HepG2 (cell line): ENCODE measurements around the gene XAB2. TPM values are rescaled to one million over a fixed set of nuclear protein-coding genes. Genes with fewer than 3 reads are reported as not detected.
A peak's percentile ranks its signal among the peaks of the same experiment; 100 is the strongest.

Experiments used
- AGO2 ChIP-seq: fragments of 200-400 bp; formaldehyde crosslinking; optimal IDR thresholded peaks from 2 replicates; pipeline ENCODE3; 2017; ENCODE audit warnings: mild to moderate bottlenecking, low read depth, low read length, moderate library complexity
- DMTF1 ChIP-seq: sonication (generic); formaldehyde crosslinking; IDR thresholded peaks from 2 replicates; pipeline ENCODE4 v1.4.0; 2020; ENCODE audit warnings: mild to moderate bottlenecking, missing genetic modification reagents
- EED ChIP-seq: sonication (generic); formaldehyde crosslinking; IDR thresholded peaks from 2 replicates; pipeline ENCODE4 v1.5.0; 2020; ENCODE audit warnings: mild to moderate bottlenecking, missing genetic modification reagents
- ELF3 ChIP-seq: IDR thresholded peaks from 2 replicates; pipeline ENCODE4 v1.6.1; 2016; ENCODE audit warnings: missing genetic modification reagents, missing compliant biosample characterization
- HDAC6 ChIP-seq: fragments of 200-600 bp; sonication (generic); IDR thresholded peaks from 2 replicates; pipeline ENCODE4 v1.7.0; 2017; ENCODE audit warnings: mild to moderate bottlenecking, antibody characterized with exemption, low read length, low read depth
- HNF1B ChIP-seq: sonication (generic); formaldehyde crosslinking; IDR thresholded peaks from 2 replicates; pipeline ENCODE4 v1.5.1; 2020; ENCODE audit warnings: mild to moderate bottlenecking, moderate library complexity, missing genetic modification reagents
- NFATC3 ChIP-seq: sonication (generic); formaldehyde crosslinking; IDR thresholded peaks from 2 replicates; pipeline ENCODE4 v1.5.1; 2020; ENCODE audit warnings: mild to moderate bottlenecking, missing genetic modification reagents
- RARA ChIP-seq: IDR thresholded peaks from 2 replicates; pipeline ENCODE4 v1.6.1; 2016; ENCODE audit warnings: missing genetic modification reagents, missing compliant biosample characterization
- RFX5 ChIP-seq: IDR thresholded peaks from 2 replicates; pipeline ENCODE4 v1.6.1; 2011; ENCODE audit warnings: low read depth, low read length, improper control_type of control experiment
- ZBTB40 ChIP-seq, 2 experiments: fragments of 450-650 bp in 1 of 2; sonication (generic) in 1 of 2; formaldehyde crosslinking in 1 of 2; IDR thresholded peaks; 2 replicates each; pipeline versions ENCODE4 v1.6.1 to v1.8.0; 2016 to 2022; ENCODE audit warnings: antibody characterized with exemption in 1 of 2, mild to moderate bottlenecking in 1 of 2, missing genetic modification reagents in 1 of 2
- ZFP41 ChIP-seq: sonication (generic); formaldehyde crosslinking; IDR thresholded peaks from 2 replicates; pipeline ENCODE4 v1.4.0; 2020; ENCODE audit warnings: mild to moderate bottlenecking, missing genetic modification reagents, borderline replicate concordance
- ZNF20 ChIP-seq: sonication (generic); formaldehyde crosslinking; IDR thresholded peaks from 2 replicates; pipeline ENCODE4 v1.4.0; 2020; ENCODE audit warnings: mild to moderate bottlenecking, moderate library complexity, missing genetic modification reagents
- ZNF589 ChIP-seq: sonication (generic); formaldehyde crosslinking; conservative IDR thresholded peaks from 2 replicates; pipeline ENCODE4 v1.8.0; 2022; ENCODE audit warnings: mild to moderate bottlenecking, moderate library complexity, missing genetic modification reagents
- polyA plus RNA-seq, 8 experiments: library from polyadenylated mRNA; depleted of rRNA in 3 of 8; stranded (reverse) in 7 of 8; unstranded in 1 of 8; fragments of >200 nt; fragmentation: Illumina TruSeq in 4 of 8; extraction: Trizol in 4 of 8; gene quantifications; 2 replicates each; pipeline versions ENCODE4 v1.2.1 to v1.2.3, GENCODE V29; 2011 to 2016; ENCODE audit warnings: low read depth in 4 of 8, missing spikeins in 1 of 8, mixed read lengths in 1 of 8; ENCODE audit not compliant: insufficient read depth in 1 of 8
- total RNA-seq, 5 experiments: library from RNA; depleted of rRNA; stranded (reverse); fragments of >200 nt; fragmentation: Illumina TruSeq; extraction: Trizol; gene quantifications; 2 replicates each; pipeline ENCODE4 v1.2.3, GENCODE V29; 2016; ENCODE audit warnings: low read depth in 1 of 5

The XAB2 gene
- total and polyA plus RNA-seq, 2 of the 13 experiments (the other 11 are each of a cell fraction or from before 2014, with no cell fraction given) = 6.2 to 23.9 TPM

GRCh38 chr19:7636691-7637373, 7.5 kb upstream of the XAB2 start, which contains the start of gene STXBP2 (continued):
- TF ChIP-seq HDAC6 (no peak), HNF1B (CRISPR knock-in tag) (peak; percentile 20; the same call in 1 of the 2 replicates), RARA (CRISPR knock-in tag) (0 out of 2 replicates have a peak, but pooled peaks have one; percentile 30), RFX5 (no peak), DMTF1 (CRISPR knock-in tag) (no peak), EED (no peak; the same call in 1 of the 2 replicates), ZNF20 (CRISPR knock-in tag) (no peak), NFATC3 (CRISPR knock-in tag) (0 out of 2 replicates have a peak, but pooled peaks have one; percentile 44), ZFP41 (no peak), ZBTB40 (IDR thresholded peaks at IDR 0.05) (no peak), ZBTB40 (CRISPR knock-in tag; IDR thresholded peaks at IDR 0.05) (peak; percentile 68; the same call in 1 of the 2 replicates), AGO2 (no peak), ZNF589 (CRISPR knock-in tag) (no peak), ELF3 (peak; percentile 67)
